Measurements from ENCODE around the gene CDCA4. TPM values are rescaled to one million over a fixed set of nuclear protein-coding genes. Genes with fewer than 3 reads are reported as not detected.

The CDCA4 gene
- total and polyA plus RNA-seq, 10 of the 15 experiments (the other 5 are each of a cell fraction or from before 2014, with no cell fraction given) = 10.4 to 64.0 (median 52.1) TPM

- no peak for TF ChIP-seq SKIL (IDR thresholded peaks at IDR 0.05; ENCODE audit: low read depth, poor library complexity, severe bottlenecking)
- TF ChIP-seq USF2 (IDR thresholded peaks at IDR 0.05; ENCODE audit: borderline replicate concordance, low read depth, low read length) = peak; percentile 87
- TF ChIP-seq MEF2B (IDR thresholded peaks at IDR 0.05; ENCODE audit: partially characterized antibody, poor library complexity, severe bottlenecking) = no peak
- TF ChIP-seq ZNF274 (IDR thresholded peaks at IDR 0.05; ENCODE audit: insufficient read depth, insufficient read length) = no peak
- no peak for TF ChIP-seq ELK1 (IDR thresholded peaks at IDR 0.05; ENCODE audit: low read depth, low read length)
- TF ChIP-seq HDAC6 (IDR thresholded peaks at IDR 0.05; ENCODE audit: unreplicated experiment) = no peak
- TF ChIP-seq FOS (IDR thresholded peaks at IDR 0.05; ENCODE audit: borderline replicate concordance, extremely low read depth, insufficient read length) = no peak
- 0 out of 2 replicates have a peak, but pooled peaks have one; percentile 16 for TF ChIP-seq SREBF2 (IDR thresholded peaks at IDR 0.05; ENCODE audit: low read length)
- TF ChIP-seq HDAC2 (IDR thresholded peaks at IDR 0.05) = no peak
- TF ChIP-seq TBL1XR1 (IDR thresholded peaks at IDR 0.05; ENCODE audit: low read depth, low read length) = no peak
- no peak for TF ChIP-seq E2F8 (IDR thresholded peaks at IDR 0.05; ENCODE audit: low read depth, partially characterized antibody)
- TF ChIP-seq MYC (IDR thresholded peaks at IDR 0.05; ENCODE audit: insufficient read depth, insufficient read length, insufficient replicate concordance, low read length, severe bottlenecking) = no peak
- peak; percentile 35 for TF ChIP-seq PBX3 (IDR thresholded peaks at IDR 0.05; ENCODE audit: insufficient replicate concordance, low read depth, low read length)
- TF ChIP-seq RELA (IDR thresholded peaks at IDR 0.05; ENCODE audit: borderline replicate concordance, partially characterized antibody) = peak; percentile 33
- TF ChIP-seq YBX1 (IDR thresholded peaks at IDR 0.05) = no peak
- TF ChIP-seq POLR2AphosphoS5 (IDR thresholded peaks at IDR 0.05; ENCODE audit: low read length) = peak; percentile 85
- TF ChIP-seq ATF3 (IDR thresholded peaks at IDR 0.05; ENCODE audit: borderline replicate concordance, extremely low read depth, low read depth, low read length) = peak; percentile 86
- no peak for TF ChIP-seq EED (IDR thresholded peaks at IDR 0.05; ENCODE audit: low read depth)
- TF ChIP-seq RCOR1 (conservative IDR thresholded peaks at IDR 0.05; ENCODE audit: low read depth, low read length) = no peak
- no peak for TF ChIP-seq WRNIP1 (IDR thresholded peaks at IDR 0.05; ENCODE audit: borderline replicate concordance, low read depth, low read length)
Measured at GRCh38 chr14:105020815-105021655, at the start of gene CDCA4 (continued).

All from GM12878 (cell line).